Measurements from ENCODE around the gene PAPPA2. TPM values are rescaled to one million over a fixed set of nuclear protein-coding genes. Genes with fewer than 3 reads are reported as not detected.

PAPPA2 gene
- total and polyA plus RNA-seq, 7 experiments from 2014 or later = 0.07 to 0.29 (median 0.21) TPM; not detected in 4

- Histone ChIP-seq H3K27me3 (ENCODE audit: control insufficient read depth in 2 of 2, insufficient read depth in 2 of 2, low read length in 2 of 2) (no peaks in the 10 kb centered on the region), H3K9me3 (ENCODE audit: control insufficient read depth in 2 of 3, low read length in 3 of 3) (no peaks in the 10 kb centered on the region), H3K4me1 (ENCODE audit: control insufficient read depth in 2 of 2, insufficient read depth in 2 of 2, low read length in 2 of 2) (no peaks in the 10 kb centered on the region), H3K27ac (ENCODE audit: low read depth, low read length) (no peak overlapping the region), H3K36me3 (ENCODE audit: control insufficient read depth in 2 of 3, insufficient read depth in 3 of 3, low read length in 3 of 3) (no peaks in the 10 kb centered on the region), H3K4me3 (ENCODE audit: low read length) (no peak overlapping the region)
- Mint-ChIP-seq H3K9me3 (peaks cover 0 to 14% (median 4%) of the 10 kb centered on the region in 11 donors), H3K4me3 (no peak overlapping the region), H3K36me3 (peaks cover 0 to 3% (median 0%) of the 10 kb centered on the region in 5 donors), H3K27me3 (peaks cover 0 to 9% (median 5%) of the 10 kb centered on the region in 5 donors), H3K27ac (no peak overlapping the region), H3K4me1 (no peaks in the 10 kb centered on the region)
- ATAC-seq = no peak
- intact Hi-C loops (cut with micrococcal nuclease) = no loop called here
- ChIA-PET POLR2A (no interaction called here), CTCF (no interaction called here)
- no peak for DNase-seq
Measured at GRCh38 chr1:176521211-176521610, 58.2 kb downstream of the PAPPA2 start.

- Histone ChIP-seq H3K4me1 (ENCODE audit: control insufficient read depth in 2 of 2, insufficient read depth in 2 of 2, low read length in 2 of 2) (no peaks in the 10 kb centered on the region), H3K27me3 (ENCODE audit: control insufficient read depth in 2 of 2, insufficient read depth in 2 of 2, low read length in 2 of 2) (no peaks in the 10 kb centered on the region), H3K27ac (ENCODE audit: low read depth, low read length) (no peak overlapping the region), H3K9me3 (ENCODE audit: control insufficient read depth in 2 of 3, low read length in 3 of 3) (no peaks in the 10 kb centered on the region), H3K36me3 (ENCODE audit: control insufficient read depth in 2 of 3, insufficient read depth in 3 of 3, low read length in 3 of 3) (no peaks in the 10 kb centered on the region), H3K4me3 (ENCODE audit: low read length) (no peak overlapping the region)
- Mint-ChIP-seq H3K4me1 (no peaks in the 10 kb centered on the region), H3K36me3 (peaks cover 0 to 3% (median 0%) of the 10 kb centered on the region in 5 donors), H3K27me3 (peaks cover 0 to 5% (median 5%) of the 10 kb centered on the region in 5 donors), H3K4me3 (no peak overlapping the region), H3K27ac (no peak overlapping the region), H3K9me3 (peaks cover 0 to 15% (median 2%) of the 10 kb centered on the region in 11 donors)
- ATAC-seq (no peak), DNase-seq (no peak)
- intact Hi-C loops (cut with micrococcal nuclease) = no loop called here
- ChIA-PET CTCF (no interaction called here), POLR2A (no interaction called here)
Measured at GRCh38 chr1:176522310-176522845, 59.4 kb downstream of the PAPPA2 start.

GRCh38 chr1:176529395-176530090 lies 66.6 kb downstream of the PAPPA2 start:
- Mint-ChIP-seq H3K4me1 (no peaks in the 10 kb centered on the region), H3K27me3 (peaks cover 0 to 4% (median 0%) of the 10 kb centered on the region in 5 donors), H3K9me3 (peaks cover 0 to 13% (median 4%) of the 10 kb centered on the region in 11 donors), H3K36me3 (no peaks in the 10 kb centered on the region), H3K27ac (no peak overlapping the region), H3K4me3 (no peak overlapping the region)
- DNase-seq (no peak), ATAC-seq (no peak)
- no peak overlapping the region for H3K27ac ChIP-seq (ENCODE audit: low read depth, low read length)
- H3K36me3 ChIP-seq (ENCODE audit: control insufficient read depth in 2 of 3, insufficient read depth in 3 of 3, low read length in 3 of 3) = no peaks in the 10 kb centered on the region
- ChIA-PET POLR2A (no interaction called here), CTCF (no interaction called here)
- no peaks in the 10 kb centered on the region for H3K9me3 ChIP-seq (ENCODE audit: control insufficient read depth in 2 of 3, low read length in 3 of 3)
- H3K4me3 ChIP-seq (ENCODE audit: low read length) = no peak overlapping the region
- no peaks in the 10 kb centered on the region for H3K4me1 ChIP-seq (ENCODE audit: control insufficient read depth in 2 of 2, insufficient read depth in 2 of 2, low read length in 2 of 2)
- no peaks in the 10 kb centered on the region for H3K27me3 ChIP-seq (ENCODE audit: control insufficient read depth in 2 of 2, insufficient read depth in 2 of 2, low read length in 2 of 2)
- intact Hi-C loops (cut with micrococcal nuclease) = no loop called here

- H3K4me3 Mint-ChIP-seq = no peak overlapping the region
- intact Hi-C loops (cut with micrococcal nuclease) = no loop called here
- H3K4me1 Mint-ChIP-seq = no peaks in the 10 kb centered on the region
- DNase-seq (no peak), ATAC-seq (no peak)
- Histone ChIP-seq H3K27me3 (ENCODE audit: control insufficient read depth in 2 of 2, insufficient read depth in 2 of 2, low read length in 2 of 2) (no peaks in the 10 kb centered on the region), H3K36me3 (ENCODE audit: control insufficient read depth in 2 of 3, insufficient read depth in 3 of 3, low read length in 3 of 3) (no peaks in the 10 kb centered on the region), H3K27ac (ENCODE audit: low read depth, low read length) (no peak overlapping the region), H3K4me1 (ENCODE audit: control insufficient read depth in 2 of 2, insufficient read depth in 2 of 2, low read length in 2 of 2) (no peaks in the 10 kb centered on the region), H3K9me3 (ENCODE audit: control insufficient read depth in 2 of 3, low read length in 3 of 3) (no peaks in the 10 kb centered on the region), H3K4me3 (ENCODE audit: low read length) (no peak overlapping the region)
- CTCF ChIA-PET = no interaction called here
- H3K9me3 Mint-ChIP-seq = peaks cover 0 to 15% (median 4%) of the 10 kb centered on the region in 11 donors
- no peak overlapping the region for H3K27ac Mint-ChIP-seq
- POLR2A ChIA-PET = no interaction called here
- H3K36me3 Mint-ChIP-seq = no peaks in the 10 kb centered on the region
- peaks cover 0 to 6% (median 0%) of the 10 kb centered on the region in 5 donors for H3K27me3 Mint-ChIP-seq
Measured at GRCh38 chr1:176531036-176531435, 68.1 kb downstream of the PAPPA2 start.

GRCh38 chr1:176531921-176532897 lies 69.2 kb downstream of the PAPPA2 start:
- peaks cover 0 to 6% (median 0%) of the 10 kb centered on the region in 5 donors for H3K27me3 Mint-ChIP-seq
- H3K9me3 ChIP-seq (ENCODE audit: control insufficient read depth in 2 of 3, low read length in 3 of 3) = no peaks in the 10 kb centered on the region
- no peak overlapping the region for H3K4me3 ChIP-seq (ENCODE audit: low read length)
- no peaks in the 10 kb centered on the region for H3K4me1 ChIP-seq (ENCODE audit: control insufficient read depth in 2 of 2, insufficient read depth in 2 of 2, low read length in 2 of 2)
- H3K27ac Mint-ChIP-seq = no peak overlapping the region
- H3K36me3 Mint-ChIP-seq = no peaks in the 10 kb centered on the region
- no peak for DNase-seq
- H3K9me3 Mint-ChIP-seq = peaks cover 0 to 12% (median 4%) of the 10 kb centered on the region in 11 donors
- H3K4me3 Mint-ChIP-seq = no peak overlapping the region
- no peaks in the 10 kb centered on the region for H3K36me3 ChIP-seq (ENCODE audit: control insufficient read depth in 2 of 3, insufficient read depth in 3 of 3, low read length in 3 of 3)
- H3K27ac ChIP-seq (ENCODE audit: low read depth, low read length) = no peak overlapping the region
- ATAC-seq = no peak
- CTCF ChIA-PET = no interaction called here
- no peaks in the 10 kb centered on the region for H3K27me3 ChIP-seq (ENCODE audit: control insufficient read depth in 2 of 2, insufficient read depth in 2 of 2, low read length in 2 of 2)
- POLR2A ChIA-PET = no interaction called here
- no peaks in the 10 kb centered on the region for H3K4me1 Mint-ChIP-seq
- intact Hi-C loops (cut with micrococcal nuclease) = no loop called here

- ATAC-seq = no peak
- no peak overlapping the region for H3K4me3 ChIP-seq (ENCODE audit: low read length)
- ChIA-PET CTCF (no interaction called here), POLR2A (no interaction called here)
- no peaks in the 10 kb centered on the region for H3K27me3 ChIP-seq (ENCODE audit: control insufficient read depth in 2 of 2, insufficient read depth in 2 of 2, low read length in 2 of 2)
- intact Hi-C loops (cut with micrococcal nuclease) = no loop called here
- H3K36me3 Mint-ChIP-seq = no peaks in the 10 kb centered on the region
- H3K4me1 Mint-ChIP-seq = no peaks in the 10 kb centered on the region
- peaks cover 0 to 6% (median 0%) of the 10 kb centered on the region in 5 donors for H3K27me3 Mint-ChIP-seq
- H3K36me3 ChIP-seq (ENCODE audit: control insufficient read depth in 2 of 3, insufficient read depth in 3 of 3, low read length in 3 of 3) = no peaks in the 10 kb centered on the region
- no peaks in the 10 kb centered on the region for H3K9me3 ChIP-seq (ENCODE audit: control insufficient read depth in 2 of 3, low read length in 3 of 3)
- no peak overlapping the region for H3K4me3 Mint-ChIP-seq
- H3K27ac ChIP-seq (ENCODE audit: low read depth, low read length) = no peak overlapping the region
- H3K27ac Mint-ChIP-seq = no peak overlapping the region
- no peaks in the 10 kb centered on the region for H3K4me1 ChIP-seq (ENCODE audit: control insufficient read depth in 2 of 2, insufficient read depth in 2 of 2, low read length in 2 of 2)
- H3K9me3 Mint-ChIP-seq = peaks cover 0 to 16% (median 6%) of the 10 kb centered on the region in 11 donors
- no peak for DNase-seq
Measured at GRCh38 chr1:176533020-176533419, 70.0 kb downstream of the PAPPA2 start.
